Rectal smooth muscle tissue (tissue), 1 donor: Measurements from ENCODE around the gene KIAA1671.
A peak's percentile ranks its signal among the peaks of the same experiment; 100 is the strongest.

Source experiments
- H3K27ac ChIP-seq: one replicate; pipeline ENCODE4 v1.7.0; 2013; ENCODE audit warnings: low read depth, low read length, inconsistent platforms
- H3K27me3 ChIP-seq: one replicate; pipeline ENCODE4 v1.7.0; 2013; ENCODE audit warnings: low read length; ENCODE audit not compliant: control insufficient read depth, insufficient read depth
- H3K36me3 ChIP-seq: one replicate; pipeline ENCODE4 v1.7.0; 2013; ENCODE audit warnings: low read length; ENCODE audit not compliant: control insufficient read depth, insufficient read depth
- H3K4me1 ChIP-seq: one replicate; pipeline ENCODE4 v1.7.0; 2013; ENCODE audit warnings: low read length; ENCODE audit not compliant: control insufficient read depth, insufficient read depth
- H3K4me3 ChIP-seq: one replicate; pipeline ENCODE4 v1.7.0; 2013; ENCODE audit warnings: low read length
- H3K9ac ChIP-seq: one replicate; pipeline ENCODE4 v1.7.0; 2013; ENCODE audit warnings: low read length

KIAA1671 gene

GRCh38 chr22:25101501-25101900 lies 149.0 kb downstream of the KIAA1671 start:
- Histone ChIP-seq H3K27ac (no peak overlapping the region), H3K36me3 (no peaks in the 10 kb centered on the region)

GRCh38 chr22:25101986-25102385 lies 149.5 kb downstream of the KIAA1671 start:
- Histone ChIP-seq H3K9ac (no peak overlapping the region), H3K4me3 (no peak overlapping the region), H3K27ac (no peak overlapping the region), H3K4me1 (no peaks in the 10 kb centered on the region), H3K36me3 (no peaks in the 10 kb centered on the region), H3K27me3 (no peaks in the 10 kb centered on the region)

More at GRCh38 chr22:25101501-25101900, 149.0 kb downstream of the KIAA1671 start:
- Histone ChIP-seq H3K9ac (no peak overlapping the region), H3K4me3 (no peak overlapping the region), H3K4me1 (no peaks in the 10 kb centered on the region), H3K27me3 (no peaks in the 10 kb centered on the region)

- H3K27me3 ChIP-seq: no peaks in the 10 kb centered on the region
- H3K4me1 ChIP-seq: no peaks in the 10 kb centered on the region
- H3K27ac ChIP-seq: no peak overlapping the region
- no peak overlapping the region for H3K4me3 ChIP-seq
- H3K36me3 ChIP-seq: no peaks in the 10 kb centered on the region
- no peak overlapping the region for H3K9ac ChIP-seq
Observed at GRCh38 chr22:25102722-25103121, 150.2 kb downstream of the KIAA1671 start.

- no peaks in the 10 kb centered on the region for H3K36me3 ChIP-seq
- H3K4me1 ChIP-seq: no peaks in the 10 kb centered on the region
- H3K27ac ChIP-seq: no peak overlapping the region
Observed at GRCh38 chr22:25104367-25104766, 151.9 kb downstream of the KIAA1671 start.

GRCh38 chr22:25105817-25106650 lies 153.5 kb downstream of the KIAA1671 start:
- Histone ChIP-seq H3K4me3 (no peak overlapping the region), H3K27ac (no peak overlapping the region)

More at GRCh38 chr22:25104367-25104766, 151.9 kb downstream of the KIAA1671 start:
- no peaks in the 10 kb centered on the region for H3K27me3 ChIP-seq
- no peak overlapping the region for H3K9ac ChIP-seq
- no peak overlapping the region for H3K4me3 ChIP-seq

GRCh38 chr22:25109878-25110595 lies 157.5 kb downstream of the KIAA1671 start:
- Histone ChIP-seq H3K4me3 (no peak overlapping the region), H3K27me3 (no peaks in the 10 kb centered on the region), H3K4me1 (no peaks in the 10 kb centered on the region), H3K9ac (no peak overlapping the region), H3K36me3 (no peaks in the 10 kb centered on the region), H3K27ac (no peak overlapping the region)

More at GRCh38 chr22:25105817-25106650, 153.5 kb downstream of the KIAA1671 start:
- H3K36me3 ChIP-seq: no peaks in the 10 kb centered on the region
- H3K9ac ChIP-seq: no peak overlapping the region
- H3K27me3 ChIP-seq: no peaks in the 10 kb centered on the region
- H3K4me1 ChIP-seq: no peaks in the 10 kb centered on the region

- H3K4me3 ChIP-seq: peak overlapping the region; percentile 83
- H3K27ac ChIP-seq: no peak overlapping the region
- H3K9ac ChIP-seq: no peak overlapping the region
- H3K27me3 ChIP-seq: no peaks in the 10 kb centered on the region
- no peaks in the 10 kb centered on the region for H3K4me1 ChIP-seq
- no peaks in the 10 kb centered on the region for H3K36me3 ChIP-seq
Observed at GRCh38 chr22:25110596-25110845, 158.0 kb downstream of the KIAA1671 start.

GRCh38 chr22:25110846-25111578 lies 158.5 kb downstream of the KIAA1671 start:
- Histone ChIP-seq H3K4me3 (peak overlapping the region; percentile 83), H3K27ac (no peak overlapping the region), H3K36me3 (no peaks in the 10 kb centered on the region), H3K4me1 (no peaks in the 10 kb centered on the region), H3K27me3 (no peaks in the 10 kb centered on the region), H3K9ac (no peak overlapping the region)

GRCh38 chr22:25111579-25112517 lies 159.3 kb downstream of the KIAA1671 start:
- Histone ChIP-seq H3K36me3 (no peaks in the 10 kb centered on the region), H3K4me1 (no peaks in the 10 kb centered on the region), H3K9ac (no peak overlapping the region), H3K27ac (no peak overlapping the region), H3K27me3 (no peaks in the 10 kb centered on the region), H3K4me3 (peak overlapping the region; percentile 83)

- Histone ChIP-seq H3K4me1 (no peaks in the 10 kb centered on the region), H3K9ac (no peak overlapping the region), H3K4me3 (no peak overlapping the region), H3K27me3 (no peaks in the 10 kb centered on the region), H3K36me3 (no peaks in the 10 kb centered on the region), H3K27ac (no peak overlapping the region)
Observed at GRCh38 chr22:25112538-25113253, 160.2 kb downstream of the KIAA1671 start.

- Histone ChIP-seq H3K9ac (no peak overlapping the region), H3K4me3 (no peak overlapping the region), H3K4me1 (no peaks in the 10 kb centered on the region), H3K27me3 (no peaks in the 10 kb centered on the region), H3K36me3 (no peaks in the 10 kb centered on the region), H3K27ac (no peak overlapping the region)
Observed at GRCh38 chr22:25113316-25113721, 160.8 kb downstream of the KIAA1671 start.
